ENCODE results near the gene HNRNPH2.

The HNRNPH2 gene

DNA sequence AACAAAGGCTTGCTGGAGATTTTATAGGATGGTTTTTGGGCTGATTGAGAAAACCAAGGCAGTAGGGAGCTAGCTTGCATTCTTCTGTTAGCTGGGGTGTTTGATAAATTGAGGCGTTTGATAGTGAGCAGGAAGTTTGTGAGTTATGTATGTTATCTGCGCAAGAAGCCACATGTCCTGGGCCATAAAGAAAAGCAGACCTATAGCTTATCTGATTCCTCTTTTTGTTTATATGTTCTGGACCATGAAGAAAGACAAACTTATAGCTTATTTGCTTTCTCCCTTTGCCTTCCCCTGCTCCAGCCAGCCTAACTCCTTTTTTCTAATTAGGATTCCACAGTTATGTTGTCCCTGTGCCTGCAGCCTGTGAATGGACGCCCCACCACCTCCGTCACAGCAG, 9.2 kb downstream of the HNRNPH2 start:
- Histone ChIP-seq H3K4me2 (ENCODE audit: low read depth, low read length, poor library complexity, severe bottlenecking) (no peak overlapping the region), H3K9ac (ENCODE audit: low read length) (no peak overlapping the region)

DNA sequence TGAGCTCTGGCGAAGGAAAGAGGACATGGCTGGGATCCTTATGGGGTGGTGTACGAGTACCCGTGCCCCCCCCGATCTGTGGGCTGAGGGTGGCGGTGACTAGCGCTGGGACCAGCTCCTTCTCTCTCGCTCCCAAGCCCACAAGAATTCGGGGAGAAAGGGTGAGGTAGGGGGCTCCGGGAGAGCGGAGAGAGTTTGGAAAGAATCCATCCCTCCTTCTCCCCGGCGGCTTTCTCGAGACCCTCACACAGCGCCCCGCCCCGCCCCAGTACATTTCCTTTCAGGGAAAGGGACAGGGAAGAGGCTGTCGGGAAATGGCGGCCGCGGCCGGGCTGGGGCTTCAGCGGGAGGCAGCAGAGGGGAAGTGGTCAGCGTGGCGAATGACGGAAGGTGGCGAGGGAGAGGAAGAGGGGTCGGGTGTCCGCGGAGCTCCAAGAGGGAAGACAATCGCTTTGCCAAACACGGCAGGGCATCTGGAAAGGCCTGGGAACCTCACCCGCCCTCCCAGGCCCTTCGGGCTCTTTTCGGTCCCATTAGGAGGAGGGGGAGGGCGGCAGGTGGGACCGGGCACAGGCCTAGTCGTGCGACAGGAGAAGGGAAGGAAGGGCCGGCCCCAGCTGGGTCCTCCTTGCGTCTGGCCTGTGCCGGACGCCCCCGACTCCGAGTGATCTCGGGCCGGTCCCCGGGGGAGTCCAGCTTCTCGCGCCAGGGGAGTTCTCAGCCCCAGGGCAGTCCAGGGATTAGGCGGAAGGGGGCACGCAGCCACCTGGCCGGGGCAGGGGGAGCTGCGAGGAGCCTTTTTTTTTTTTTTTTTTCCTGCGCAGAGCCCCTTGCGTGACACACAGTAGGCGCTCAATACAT, 10.2 kb downstream of the HNRNPH2 start:
- H3K9ac ChIP-seq (ENCODE audit: low read length), result no peak overlapping the region
- no peaks in the 10 kb centered on the region for H3K36me3 ChIP-seq (ENCODE audit: low read length)
- TF ChIP-seq, protein P1, sequence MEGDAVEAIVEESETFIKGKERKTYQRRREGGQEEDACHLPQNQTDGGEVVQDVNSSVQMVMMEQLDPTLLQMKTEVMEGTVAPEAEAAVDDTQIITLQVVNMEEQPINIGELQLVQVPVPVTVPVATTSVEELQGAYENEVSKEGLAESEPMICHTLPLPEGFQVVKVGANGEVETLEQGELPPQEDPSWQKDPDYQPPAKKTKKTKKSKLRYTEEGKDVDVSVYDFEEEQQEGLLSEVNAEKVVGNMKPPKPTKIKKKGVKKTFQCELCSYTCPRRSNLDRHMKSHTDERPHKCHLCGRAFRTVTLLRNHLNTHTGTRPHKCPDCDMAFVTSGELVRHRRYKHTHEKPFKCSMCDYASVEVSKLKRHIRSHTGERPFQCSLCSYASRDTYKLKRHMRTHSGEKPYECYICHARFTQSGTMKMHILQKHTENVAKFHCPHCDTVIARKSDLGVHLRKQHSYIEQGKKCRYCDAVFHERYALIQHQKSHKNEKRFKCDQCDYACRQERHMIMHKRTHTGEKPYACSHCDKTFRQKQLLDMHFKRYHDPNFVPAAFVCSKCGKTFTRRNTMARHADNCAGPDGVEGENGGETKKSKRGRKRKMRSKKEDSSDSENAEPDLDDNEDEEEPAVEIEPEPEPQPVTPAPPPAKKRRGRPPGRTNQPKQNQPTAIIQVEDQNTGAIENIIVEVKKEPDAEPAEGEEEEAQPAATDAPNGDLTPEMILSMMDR (IDR thresholded peaks at IDR 0.05; ENCODE audit: insufficient read depth, low read length, poor library complexity, severe bottlenecking), result no peak
- TF ChIP-seq EZH2phosphoT487 (conservative IDR thresholded peaks at IDR 0.05; ENCODE audit: low read length), result no peak
- no peak overlapping the region for H2AFZ ChIP-seq (ENCODE audit: low read depth, low read length, severe bottlenecking)
- no peaks in the 10 kb centered on the region for H3K9me3 ChIP-seq (ENCODE audit: insufficient read depth, low read length)
- H3F3A ChIP-seq (ENCODE audit: insufficient read depth), result no peaks in the 10 kb centered on the region; the same call in 1 of the 2 replicates
- H3K27ac ChIP-seq (ENCODE audit: low read depth, low read length), result no peak overlapping the region
- H3K4me3 ChIP-seq (ENCODE audit: insufficient read depth, low read length, poor library complexity, severe bottlenecking), result no peak overlapping the region
- no peaks in the 10 kb centered on the region for H3K27me3 ChIP-seq (ENCODE audit: low read length)
- H3K9me2 ChIP-seq (replicated peaks; ENCODE audit: insufficient read depth, low read length), result no peaks in the 10 kb centered on the region
- no peak overlapping the region for H3K4me2 ChIP-seq (ENCODE audit: low read depth, low read length, poor library complexity, severe bottlenecking)
- H3K79me2 ChIP-seq (ENCODE audit: insufficient read depth, low read length), result no peaks in the 10 kb centered on the region
- H4K20me1 ChIP-seq (ENCODE audit: low read depth, low read length), result no peaks in the 10 kb centered on the region

More for the DNA sequence above, 9.2 kb downstream of the HNRNPH2 start:
- Histone ChIP-seq H3F3A (ENCODE audit: insufficient read depth) (no peaks in the 10 kb centered on the region; the same call in 1 of the 2 replicates), H3K79me2 (ENCODE audit: insufficient read depth, low read length) (peaks cover 4% of the 10 kb centered on the region; the same call in 1 of the 2 replicates), H3K9me3 (ENCODE audit: insufficient read depth, low read length) (no peaks in the 10 kb centered on the region), H4K20me1 (ENCODE audit: low read depth, low read length) (no peaks in the 10 kb centered on the region), H2AFZ (ENCODE audit: low read depth, low read length, severe bottlenecking) (no peak overlapping the region), H3K27me3 (ENCODE audit: low read length) (no peaks in the 10 kb centered on the region), H3K27ac (ENCODE audit: low read depth, low read length) (no peak overlapping the region), H3K36me3 (ENCODE audit: low read length) (no peaks in the 10 kb centered on the region), H3K9me2 (replicated peaks; ENCODE audit: insufficient read depth, low read length) (no peaks in the 10 kb centered on the region), H3K4me3 (ENCODE audit: insufficient read depth, low read length, poor library complexity, severe bottlenecking) (no peak overlapping the region)
- TF ChIP-seq, protein P1 (IDR thresholded peaks at IDR 0.05; ENCODE audit: insufficient read depth, low read length, poor library complexity, severe bottlenecking), result no peak
- no peak for TF ChIP-seq EZH2phosphoT487 (conservative IDR thresholded peaks at IDR 0.05; ENCODE audit: low read length)

DNA sequence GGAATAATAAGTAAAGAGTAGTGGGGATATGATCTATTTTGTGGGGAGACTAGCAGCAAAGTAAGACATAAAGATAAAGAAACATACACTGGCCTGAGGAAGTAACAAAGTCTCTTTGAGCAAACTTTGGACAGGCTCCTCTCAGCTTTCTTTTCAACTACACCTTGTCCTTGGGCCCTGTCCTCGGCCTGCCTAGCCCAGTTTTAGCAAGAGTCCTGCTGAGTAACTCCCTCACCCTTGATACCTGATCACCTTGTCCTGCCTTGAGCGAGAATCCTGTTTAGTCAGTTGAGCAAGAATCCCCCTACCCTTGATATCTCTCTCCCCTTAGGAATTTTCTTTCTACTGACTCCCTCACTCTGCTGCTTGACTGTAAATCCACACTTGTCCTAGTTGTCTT, 11.5 kb downstream of the HNRNPH2 start:
- no peak overlapping the region for H2AFZ ChIP-seq (ENCODE audit: low read depth, low read length, severe bottlenecking)
- H3K27ac ChIP-seq (ENCODE audit: low read depth, low read length), result no peak overlapping the region
- no peaks in the 10 kb centered on the region for H3K79me2 ChIP-seq (ENCODE audit: insufficient read depth, low read length)
- H4K20me1 ChIP-seq (ENCODE audit: low read depth, low read length), result no peaks in the 10 kb centered on the region
- no peaks in the 10 kb centered on the region for H3F3A ChIP-seq (ENCODE audit: insufficient read depth)
- TF ChIP-seq, protein P1 (IDR thresholded peaks at IDR 0.05; ENCODE audit: insufficient read depth, low read length, poor library complexity, severe bottlenecking), result no peak
- TF ChIP-seq EZH2phosphoT487 (conservative IDR thresholded peaks at IDR 0.05; ENCODE audit: low read length), result no peak
- H3K9ac ChIP-seq (ENCODE audit: low read length), result no peak overlapping the region
- H3K9me2 ChIP-seq (replicated peaks; ENCODE audit: insufficient read depth, low read length), result no peaks in the 10 kb centered on the region
- no peaks in the 10 kb centered on the region for H3K36me3 ChIP-seq (ENCODE audit: low read length)
- H3K9me3 ChIP-seq (ENCODE audit: insufficient read depth, low read length), result no peaks in the 10 kb centered on the region
- H3K27me3 ChIP-seq (ENCODE audit: low read length), result no peaks in the 10 kb centered on the region
- H3K4me3 ChIP-seq (ENCODE audit: insufficient read depth, low read length, poor library complexity, severe bottlenecking), result no peak overlapping the region
- no peak overlapping the region for H3K4me2 ChIP-seq (ENCODE audit: low read depth, low read length, poor library complexity, severe bottlenecking)
